ENCODE data around the gene TSPAN7. TPM values are rescaled to one million over a fixed set of nuclear protein-coding genes. Genes with fewer than 3 reads are reported as not detected.

Gene TSPAN7
- total and polyA plus RNA-seq, 2 donors (not counting 3 experiments of a cell fraction or from before 2014, with no cell fraction given), result 3.2 to 5.2 TPM

- Histone ChIP-seq H3K4me3 (replicated peaks in 1 of 3; ENCODE audit: insufficient read depth in 1 of 3, low read depth in 1 of 3, low read length in 3 of 3) (no peak overlapping the region), H3K4me2 (ENCODE audit: insufficient read depth, low read length) (no peak overlapping the region), H3K27ac (ENCODE audit: insufficient read depth, low read depth, low read length) (no peak overlapping the region), H2AFZ (ENCODE audit: low read depth, low read length) (no peak overlapping the region), H3K4me1 (ENCODE audit: control insufficient read depth, extremely low read depth, insufficient read depth, low read length) (no peaks in the 10 kb centered on the region), H3K9ac (replicated peaks; ENCODE audit: extremely low read depth, insufficient read depth, low read length) (no peak overlapping the region), H3K79me2 (ENCODE audit: control insufficient read depth, insufficient read depth, low read length) (no peaks in the 10 kb centered on the region), H3K36me3 (ENCODE audit: control insufficient read depth in 2 of 2, extremely low read depth in 1 of 2, insufficient read depth in 2 of 2, low read length in 2 of 2) (no peaks in the 10 kb centered on the region), H4K20me1 (replicated peaks; ENCODE audit: control insufficient read depth, extremely low read depth, insufficient read depth, low read length) (no peaks in the 10 kb centered on the region), H3K9me3 (replicated peaks; ENCODE audit: control insufficient read depth, insufficient read depth, low read length) (no peaks in the 10 kb centered on the region), H3K27me3 (ENCODE audit: control insufficient read depth in 2 of 2, insufficient read depth in 2 of 2, low read length in 2 of 2) (no peaks in the 10 kb centered on the region), H3K9me1 (replicated peaks; ENCODE audit: control insufficient read depth, extremely low read depth, insufficient read depth, low read length) (no peaks in the 10 kb centered on the region)
- FAIRE-seq (no peak), DNase-seq (ENCODE audit: low read depth, low spot score) (no peak)
- no TSS peak for BruUV-seq (replicated peaks)
- ChIA-PET POLR2A (no interaction called here), CTCF (no interaction called here)
- intact Hi-C loops (cut with micrococcal nuclease), result no loop called here
- TF ChIP-seq MAX (IDR thresholded peaks at IDR 0.05; ENCODE audit: insufficient read depth, insufficient read length) (no peak), CTCF (IDR thresholded peaks at IDR 0.05; ENCODE audit: extremely low read depth in 1 of 2, insufficient read depth in 1 of 2, low read depth in 1 of 2, low read length in 2 of 2) (no peak), EZH2 (IDR thresholded peaks at IDR 0.05; ENCODE audit: borderline replicate concordance, low read depth, low read length, severe bottlenecking) (no peak), POLR2A (IDR thresholded peaks at IDR 0.05; ENCODE audit: low read depth, low read length) (no peak), GATA2 (IDR thresholded peaks at IDR 0.05; ENCODE audit: insufficient read depth, insufficient read length, low read depth, low read length) (no peak), POLR2AphosphoS5 (IDR thresholded peaks at IDR 0.05; ENCODE audit: insufficient read depth, low read depth, low read length) (no peak), FOS (IDR thresholded peaks at IDR 0.05; ENCODE audit: borderline replicate concordance, insufficient read depth, low read length) (no peak), JUN (IDR thresholded peaks at IDR 0.05; ENCODE audit: borderline replicate concordance, insufficient read depth, insufficient read length, low read depth) (no peak), MYC (IDR thresholded peaks at IDR 0.05; ENCODE audit: low read depth, low read length) (no peak)
- dilution Hi-C loops (cut with MboI; ENCODE audit: extremely low pct_ligation_motif_present, low sequenced_read_pairs), result no loop called here
Measured at GRCh38 chrX:38552721-38553120, 8.6 kb upstream of the TSPAN7 start.
